ENCODE data around the gene WNT7B. TPM values are rescaled to one million over a fixed set of nuclear protein-coding genes. Genes with fewer than 3 reads are reported as not detected.

Gene WNT7B
- total and polyA plus RNA-seq, 2 of the 8 experiments (the other 6 are each of a cell fraction or from before 2014, with no cell fraction given): 0.14 to 0.24 TPM

DNA sequence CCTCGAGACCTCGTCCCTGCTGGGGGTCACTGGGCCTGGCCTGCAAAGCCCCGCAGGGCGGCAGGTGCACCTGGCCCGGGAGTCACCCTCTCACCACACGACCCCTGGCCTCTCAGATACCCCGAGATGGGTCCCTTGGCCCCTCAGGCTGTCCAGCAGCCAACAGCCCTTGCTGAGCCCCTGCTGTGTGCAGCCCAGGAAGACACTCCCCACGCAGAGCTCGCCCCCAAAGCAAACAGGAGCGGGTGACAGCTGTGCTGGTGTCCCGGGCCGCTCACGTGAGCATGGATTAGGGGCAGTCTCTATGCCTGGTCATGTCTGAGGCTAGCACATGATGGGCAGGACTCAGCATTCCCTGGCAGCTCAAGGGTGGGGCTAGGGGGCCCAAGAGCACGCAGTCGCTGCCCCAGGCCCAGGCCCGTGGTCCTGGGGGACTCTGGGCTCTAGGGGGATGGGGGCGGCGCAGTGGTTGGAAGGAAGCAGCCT is 31.3 kb downstream of the WNT7B start:
- no peaks in the 10 kb centered on the region for H3K79me1 ChIP-seq (ENCODE audit: low read depth, low read length)
- H3K4me3 ChIP-seq (ENCODE audit: extremely low read depth in 1 of 4, insufficient read depth in 2 of 4, low read depth in 3 of 4, low read length in 4 of 4): no peak overlapping the region
- no peak overlapping the region for H3K4ac ChIP-seq (replicated peaks; ENCODE audit: insufficient read length, low read depth, low read length)
- no peak overlapping the region for H3K14ac ChIP-seq (ENCODE audit: insufficient read length)
- no peak overlapping the region for H4K5ac ChIP-seq (ENCODE audit: insufficient read length, low read depth, low read length)
- H4K20me1 ChIP-seq (replicated peaks in 1 of 2; ENCODE audit: control insufficient read depth in 1 of 2, insufficient read depth in 2 of 2, low read length in 2 of 2): peaks cover 0 to 4% of the 10 kb centered on the region in 2 experiments
- no peak overlapping the region for H4K8ac ChIP-seq (ENCODE audit: extremely low read depth, insufficient read depth, low read length)
- no peak for TF ChIP-seq CEBPB (IDR thresholded peaks at IDR 0.05; ENCODE audit: low read depth, low read length)
- TF ChIP-seq NRF1 (IDR thresholded peaks at IDR 0.05; ENCODE audit: low read depth, low read length): no peak
- no peak for TF ChIP-seq KDM4A (IDR thresholded peaks at IDR 0.05; ENCODE audit: low read depth, low read length, severe bottlenecking)
- no peak for TF ChIP-seq GTF2F1 (IDR thresholded peaks at IDR 0.05; ENCODE audit: borderline replicate concordance, low read depth, low read length)
- no peak for TF ChIP-seq RNF2 (IDR thresholded peaks at IDR 0.05; ENCODE audit: borderline replicate concordance, low read depth, low read length, missing control alignments, poor library complexity, severe bottlenecking)
- TF ChIP-seq SIRT6 (IDR thresholded peaks at IDR 0.05; ENCODE audit: low read length): no peak
- TF ChIP-seq JUN (IDR thresholded peaks at IDR 0.05; ENCODE audit: low read depth, low read length): no peak
- TF ChIP-seq SRF (IDR thresholded peaks at IDR 0.05; ENCODE audit: low read depth, low read length): no peak
- no peak for TF ChIP-seq CHD1 (IDR thresholded peaks at IDR 0.05; ENCODE audit: low read depth, low read length)
- TF ChIP-seq YY1 (IDR thresholded peaks at IDR 0.05; ENCODE audit: low read depth, low read length): no peak
- no peak for TF ChIP-seq TAF7 (optimal IDR thresholded peaks at IDR 0.05; ENCODE audit: borderline replicate concordance, low read depth, low read length)
- no peak overlapping the region for H2AK5ac ChIP-seq (ENCODE audit: low read depth, low read length)
- 92% methylated on average over 17 of the region's 18 CpGs; no CpG with 5 or more reads in 1 of the 2 experiments for WGBS, 2 experiments (ENCODE audit: extremely low coverage in 1 of 2, insufficient coverage in 1 of 2, insufficient read length in 1 of 2, insufficient replicate concordance in 2 of 2, low coverage in 1 of 2, low lambda C conversion rate in 2 of 2, missing lambda C conversion rate in 1 of 2)
- FAIRE-seq (no peak), DNase-seq (ENCODE audit: low read depth in 1 of 2, low spot score in 2 of 2) (no peak)
- no peak overlapping the region for H2BK20ac ChIP-seq (ENCODE audit: low read length)
- no peak overlapping the region for H3K27ac ChIP-seq (ENCODE audit: low read depth, low read length)
- H3K23ac ChIP-seq (ENCODE audit: insufficient read length): no peak overlapping the region
- H3K4me2 ChIP-seq (ENCODE audit: insufficient read depth in 1 of 2, low read depth in 2 of 2, low read length in 2 of 2): no peak overlapping the region
- no peak overlapping the region for H4K91ac ChIP-seq (replicated peaks; ENCODE audit: insufficient read length, low read length)
- H3K27me3 ChIP-seq (replicated peaks in 1 of 4; ENCODE audit: control insufficient read depth in 3 of 4, extremely low read depth in 1 of 4, insufficient read depth in 3 of 4, low read length in 3 of 4): no peaks in the 10 kb centered on the region; a peak in 1 of 7 replicates
- no peaks in the 10 kb centered on the region for H3K36me3 ChIP-seq (ENCODE audit: control insufficient read depth in 2 of 4, insufficient read depth in 4 of 4, low read length in 3 of 4)
- ChIA-PET CTCF (ENCODE audit: partially characterized antibody) (interaction anchor here (1.0 to 1.2 kb wide), 2 partner anchors 20 to 83 kb away, joined by 3 read pairs; no protein-coding TSS in a partner anchor), POLR2A (ENCODE audit: partially characterized antibody) (no interaction called here)
- no peaks in the 10 kb centered on the region for H3K23me2 ChIP-seq (ENCODE audit: low read depth, low read length)
- H2BK12ac ChIP-seq (ENCODE audit: low read depth, low read length): no peak overlapping the region
- H2BK5ac ChIP-seq (ENCODE audit: low read depth, low read length): no peak overlapping the region
- H2BK120ac ChIP-seq (replicated peaks; ENCODE audit: low read depth, low read length): no peak overlapping the region
- no peak overlapping the region for H3K9ac ChIP-seq (replicated peaks in 1 of 4; ENCODE audit: extremely low read depth in 1 of 4, low read depth in 3 of 4, low read length in 3 of 4)
- H2AFZ ChIP-seq (ENCODE audit: low read length): no peak overlapping the region
- no peaks in the 10 kb centered on the region for H3K9me3 ChIP-seq (ENCODE audit: insufficient read depth in 2 of 2, low read depth in 1 of 2, low read length in 1 of 2)
- no peaks in the 10 kb centered on the region for H3K79me2 ChIP-seq (ENCODE audit: control insufficient read depth in 1 of 2, insufficient read depth in 2 of 2, low read length in 2 of 2)
- H3K56ac ChIP-seq (replicated peaks; ENCODE audit: insufficient read length, low read depth, low read length): no peak overlapping the region
- H2BK15ac ChIP-seq (ENCODE audit: low read length): no peak overlapping the region
- no peak overlapping the region for H3K18ac ChIP-seq (ENCODE audit: extremely low read depth, low read length)
- H3K4me1 ChIP-seq (replicated peaks in 1 of 4; ENCODE audit: control insufficient read depth in 3 of 4, insufficient read depth in 4 of 4, low read length in 3 of 4): no peaks in the 10 kb centered on the region; a peak in 3 of 7 replicates
